Mesenchymal stem cell (in vitro differentiated cells and primary cell): Measurements from ENCODE around the gene MOB3B.
"Not testable (repeated sequence)": the region's sequence is repeated elsewhere in the genome, so short reads cannot be mapped to it uniquely, and the experiment has no call there.

Source experiments
- DNase-seq: peaks from one replicate; pipeline ENCODE4 v3.0.0-alpha.2; 2013
- H2AFZ ChIP-seq: one replicate; pipeline ENCODE4 v1.6.1; 2013; ENCODE audit warnings: low read depth, mild to moderate bottlenecking, control low read depth, inconsistent platforms, low read length, moderate library complexity
- H2AK5ac ChIP-seq: 2 replicates; pipeline ENCODE4 v1.6.1; 2013; ENCODE audit warnings: low read length, moderate library complexity, mild to moderate bottlenecking, inconsistent platforms; ENCODE audit not compliant: severe bottlenecking
- H2BK120ac ChIP-seq: one replicate; pipeline ENCODE4 v1.6.1; 2013; ENCODE audit warnings: low read depth, mild to moderate bottlenecking, inconsistent platforms, low read length, moderate library complexity
- H2BK12ac ChIP-seq, 2 experiments: one replicate each; pipeline ENCODE4 v1.6.1; 2013; ENCODE audit warnings: inconsistent platforms in 2 of 2, low read length in 2 of 2, mild to moderate bottlenecking in 2 of 2, moderate library complexity in 2 of 2, control low read depth in 1 of 2
- H2BK15ac ChIP-seq: one replicate; pipeline ENCODE4 v1.6.1; 2013; ENCODE audit warnings: mild to moderate bottlenecking, low read depth, inconsistent platforms; ENCODE audit not compliant: poor library complexity, severe bottlenecking
- H2BK5ac ChIP-seq: 2 replicates; pipeline ENCODE4 v1.6.1; 2013; ENCODE audit warnings: low read depth, mild to moderate bottlenecking, low read length, control low read depth, inconsistent platforms; ENCODE audit not compliant: poor library complexity, severe bottlenecking
- H3K14ac ChIP-seq, 2 experiments: one replicate each; pipeline ENCODE4 v1.6.1; 2013; ENCODE audit warnings: inconsistent platforms in 2 of 2, low read length in 2 of 2, control low read depth in 1 of 2, mild to moderate bottlenecking in 1 of 2, moderate library complexity in 1 of 2
- H3K18ac ChIP-seq, 2 experiments: one replicate each; pipeline ENCODE4 v1.6.1; 2013; ENCODE audit warnings: inconsistent platforms in 2 of 2, low read length in 2 of 2, control low read depth in 1 of 2, low read depth in 1 of 2, mild to moderate bottlenecking in 1 of 2
- H3K23ac ChIP-seq, 2 experiments: one replicate each; pipeline ENCODE4 v1.6.1; 2013; ENCODE audit warnings: inconsistent platforms in 2 of 2, low read length in 2 of 2, mild to moderate bottlenecking in 2 of 2, moderate library complexity in 2 of 2, control low read depth in 1 of 2
- H3K27ac ChIP-seq: 2 replicates; pipeline ENCODE4 v1.5.1; 2013; ENCODE audit warnings: mild to moderate bottlenecking, moderate library complexity, low read length, control low read depth, inconsistent platforms; ENCODE audit not compliant: poor library complexity, severe bottlenecking
- H3K27me3 ChIP-seq, 2 experiments: 2 replicates each; pipeline versions ENCODE4 v1.6.1 to v1.7.0; 2013; ENCODE audit warnings: low read length in 2 of 2, mild to moderate bottlenecking in 2 of 2, moderate library complexity in 2 of 2, control low read depth in 1 of 2, inconsistent platforms in 1 of 2; ENCODE audit not compliant: control insufficient read depth in 1 of 2, insufficient read depth in 1 of 2
- H3K36me3 ChIP-seq, 2 experiments: 2 replicates each; pipeline versions ENCODE4 v1.6.1 to v1.7.0; 2013; ENCODE audit warnings: low read length in 2 of 2, control low read depth in 1 of 2, inconsistent platforms in 1 of 2, low read depth in 1 of 2, mild to moderate bottlenecking in 1 of 2; ENCODE audit not compliant: insufficient read depth in 2 of 2, control insufficient read depth in 1 of 2
- H3K4ac ChIP-seq, 2 experiments: one replicate each; pipeline ENCODE4 v1.6.1; 2013; ENCODE audit warnings: inconsistent platforms in 2 of 2, low read length in 2 of 2, mild to moderate bottlenecking in 2 of 2, moderate library complexity in 2 of 2, control low read depth in 1 of 2, low read depth in 1 of 2
- H3K4me1 ChIP-seq: 2 replicates; pipeline ENCODE4 v1.6.1; 2013; ENCODE audit warnings: low read depth, low read length, control low read depth; ENCODE audit not compliant: control insufficient read depth, insufficient read depth
- H3K4me2 ChIP-seq: 2 replicates; pipeline ENCODE4 v1.6.1; 2013; ENCODE audit warnings: low read length, mild to moderate bottlenecking, inconsistent platforms; ENCODE audit not compliant: poor library complexity, severe bottlenecking
- H3K4me3 ChIP-seq, 2 experiments: 2 replicates each; pipeline versions ENCODE4 v1.5.1 to v1.7.0; 2013; ENCODE audit warnings: low read length in 2 of 2, mild to moderate bottlenecking in 2 of 2, control low read depth in 1 of 2, low read depth in 1 of 2; ENCODE audit not compliant: insufficient read depth in 1 of 2
- H3K79me1 ChIP-seq: replicated peaks from 2 replicates; pipeline ENCODE4 v1.6.1; 2013; ENCODE audit warnings: mild to moderate bottlenecking, control low read depth, low read length, inconsistent platforms; ENCODE audit not compliant: poor library complexity, severe bottlenecking
- H3K9ac ChIP-seq: 2 replicates; pipeline ENCODE4 v1.7.0; 2013; ENCODE audit warnings: mild to moderate bottlenecking, low read length, moderate library complexity
- H3K9me3 ChIP-seq: 2 replicates; pipeline ENCODE4 v1.7.0; 2013; ENCODE audit warnings: mild to moderate bottlenecking, low read length; ENCODE audit not compliant: control insufficient read depth
- H4K8ac ChIP-seq: one replicate; pipeline ENCODE4 v1.6.1; 2013; ENCODE audit warnings: inconsistent platforms, mild to moderate bottlenecking, low read length, moderate library complexity
- H4K91ac ChIP-seq: one replicate; pipeline ENCODE4 v1.6.1; 2013; ENCODE audit warnings: mild to moderate bottlenecking, low read length, inconsistent platforms
- WGBS: methylation state at CpG from one replicate; pipeline ENCODE4 v1.1.7; 2013; ENCODE audit warnings: mixed read lengths; 5-methylcytosine and 5-hydroxymethylcytosine counted together

MOB3B gene

GRCh38 chr9:27468462-27469110 lies 61.0 kb downstream of the MOB3B start:
- Histone ChIP-seq H3K9me3 (no peaks in the 10 kb centered on the region), H2BK12ac (no peak overlapping the region), H3K18ac (no peak overlapping the region), H3K4ac (no peak overlapping the region), H2BK15ac (no peak overlapping the region), H3K4me1 (no peaks in the 10 kb centered on the region), H3K4me3 (no peak overlapping the region), H3K36me3 (no peaks in the 10 kb centered on the region), H4K8ac (no peak overlapping the region), H4K91ac (no peak overlapping the region), H2AFZ (no peak overlapping the region), H3K14ac (no peak overlapping the region), H3K79me1 (no peaks in the 10 kb centered on the region), H3K27ac (no peak overlapping the region), H2BK120ac (no peak overlapping the region), H2AK5ac (no peak overlapping the region), H3K27me3 (peaks cover 4% of the 10 kb centered on the region in 2 experiments), H2BK5ac (no peak overlapping the region), H3K23ac (no peak overlapping the region), H3K9ac (no peak overlapping the region), H3K4me2 (no peak overlapping the region)
- no peak for DNase-seq
- 95% methylated on average over 4 of the region's 5 CpGs for WGBS

GRCh38 chr9:27468000-27468399 lies 61.6 kb downstream of the MOB3B start:
- Histone ChIP-seq H3K4me2 (no peak overlapping the region), H3K79me1 (no peaks in the 10 kb centered on the region), H2AFZ (no peak overlapping the region), H2BK5ac (no peak overlapping the region), H4K91ac (no peak overlapping the region), H2BK120ac (no peak overlapping the region), H3K4me1 (no peaks in the 10 kb centered on the region), H2BK15ac (no peak overlapping the region), H3K4ac (no peak overlapping the region), H3K14ac (no peak overlapping the region), H3K27me3 (peaks cover 4% of the 10 kb centered on the region in 2 experiments), H3K18ac (no peak overlapping the region), H2AK5ac (no peak overlapping the region), H3K27ac (no peak overlapping the region), H4K8ac (no peak overlapping the region), H3K9ac (no peak overlapping the region), H3K9me3 (no peaks in the 10 kb centered on the region), H3K23ac (no peak overlapping the region), H3K4me3 (no peak overlapping the region), H2BK12ac (no peak overlapping the region), H3K36me3 (no peaks in the 10 kb centered on the region)
- no peak for DNase-seq
- WGBS = 93% methylated on average over 1 of the region's 1 CpG

- H3K79me1 ChIP-seq = no peaks in the 10 kb centered on the region
- H2BK120ac ChIP-seq = no peak overlapping the region
- WGBS = 93% methylated on average over 4 of the region's 4 CpGs
- H3K14ac ChIP-seq = no peak overlapping the region
- H4K91ac ChIP-seq = no peak overlapping the region
- no peak overlapping the region for H2BK12ac ChIP-seq
- no peak overlapping the region for H3K18ac ChIP-seq
- H3K36me3 ChIP-seq = no peaks in the 10 kb centered on the region
- H3K4me3 ChIP-seq = no peak overlapping the region
- H3K23ac ChIP-seq = no peak overlapping the region
- no peak for DNase-seq
- H3K4ac ChIP-seq = no peak overlapping the region
- H3K4me1 ChIP-seq = no peaks in the 10 kb centered on the region
- no peak overlapping the region for H4K8ac ChIP-seq
- H2BK5ac ChIP-seq = no peak overlapping the region
- H2AFZ ChIP-seq = no peak overlapping the region
- peaks cover 4% of the 10 kb centered on the region in 2 experiments for H3K27me3 ChIP-seq
- no peak overlapping the region for H3K4me2 ChIP-seq
- H3K27ac ChIP-seq = no peak overlapping the region
- no peak overlapping the region for H3K9ac ChIP-seq
- H2AK5ac ChIP-seq = no peak overlapping the region
- no peak overlapping the region for H2BK15ac ChIP-seq
- H3K9me3 ChIP-seq = no peaks in the 10 kb centered on the region
Observed at GRCh38 chr9:27467486-27467885, 62.1 kb downstream of the MOB3B start.

GRCh38 chr9:27466516-27466915 lies 63.1 kb downstream of the MOB3B start:
- H4K91ac ChIP-seq, H2BK5ac ChIP-seq, H3K18ac ChIP-seq, H3K79me1 ChIP-seq, H3K27me3 ChIP-seq, H3K14ac ChIP-seq, H2BK15ac ChIP-seq, H2AFZ ChIP-seq, H2AK5ac ChIP-seq, DNase-seq, H3K36me3 ChIP-seq, H3K4ac ChIP-seq, H3K23ac ChIP-seq, H3K4me3 ChIP-seq, H3K4me2 ChIP-seq, H3K4me1 ChIP-seq, H3K9me3 ChIP-seq, H2BK12ac ChIP-seq, H2BK120ac ChIP-seq, H3K27ac ChIP-seq, H4K8ac ChIP-seq, H3K9ac ChIP-seq: not testable (repeated sequence)
- WGBS = no CpG with 5 or more reads among the region's 6 CpGs
